Activated T-cell treated with anti-CD3 and anti-CD28 coated beads, Interleukin-2, amount 50 U/mL, for 4 hours (primary cell): ENCODE measurements around the gene ACD. TPM values are rescaled to one million over a fixed set of nuclear protein-coding genes. Genes with fewer than 3 reads are reported as not detected.

Experiments
- ATAC-seq, 2 donors: fragments of 200-7000 bp; cut with Tn5 transposase; one replicate each; pipeline ENCODE4 v1.10.0; 2021
- DNase-seq: peaks from one replicate; pipeline ENCODE4 v3.0.0-alpha.2; 2020
- H3K27me3 Mint-ChIP-seq: one replicate; pipeline ENCODE4 v1.8.0; 2021; ENCODE audit warnings: low read depth, mixed read lengths
- H3K36me3 Mint-ChIP-seq: one replicate; pipeline ENCODE4 v1.8.0; 2022; ENCODE audit warnings: mixed read lengths; ENCODE audit not compliant: insufficient read depth
- H3K4me1 Mint-ChIP-seq: one replicate; pipeline ENCODE4 v1.8.0; 2021; ENCODE audit warnings: low read depth, mixed read lengths
- H3K4me3 Mint-ChIP-seq: one replicate; pipeline ENCODE4 v1.8.0; 2021; ENCODE audit warnings: mild to moderate bottlenecking, moderate library complexity, mixed read lengths
- H3K9me3 Mint-ChIP-seq: one replicate; pipeline ENCODE4 v1.8.0; 2021; ENCODE audit warnings: mixed read lengths
- total RNA-seq, 3 donors: library from RNA; stranded (reverse); gene quantifications; one replicate each; pipeline ENCODE4 v1.2.1, GENCODE V29; 2021

The ACD gene
- total RNA-seq, 3 donors from 2014 or later = 87.5 to 89.7 (median 89.4) TPM

- no peaks in the 10 kb centered on the region for H3K4me1 Mint-ChIP-seq
- ATAC-seq (no peak), DNase-seq (no peak)
- H3K36me3 Mint-ChIP-seq = peaks cover 27% of the 10 kb centered on the region
- no peaks in the 10 kb centered on the region for H3K27me3 Mint-ChIP-seq
- H3K4me3 Mint-ChIP-seq = no peak overlapping the region
- H3K9me3 Mint-ChIP-seq = no peaks in the 10 kb centered on the region
Measured at GRCh38 chr16:67632415-67633172, 27.5 kb downstream of the ACD start.

GRCh38 chr16:67628216-67628615, 31.8 kb downstream of the ACD start:
- H3K27me3 Mint-ChIP-seq = no peaks in the 10 kb centered on the region
- H3K9me3 Mint-ChIP-seq = no peaks in the 10 kb centered on the region
- peaks cover 31% of the 10 kb centered on the region for H3K36me3 Mint-ChIP-seq
- no peak for DNase-seq
- ATAC-seq = no peak
- H3K4me1 Mint-ChIP-seq = no peaks in the 10 kb centered on the region
- H3K4me3 Mint-ChIP-seq = no peak overlapping the region

GRCh38 chr16:67613808-67614207, 46.3 kb downstream of the ACD start:
- H3K27me3 Mint-ChIP-seq = no peaks in the 10 kb centered on the region
- DNase-seq (no peak), ATAC-seq (no peak)
- no peak overlapping the region for H3K4me3 Mint-ChIP-seq
- no peaks in the 10 kb centered on the region for H3K4me1 Mint-ChIP-seq
- H3K9me3 Mint-ChIP-seq = no peaks in the 10 kb centered on the region
- H3K36me3 Mint-ChIP-seq = peaks cover 24% of the 10 kb centered on the region

- Mint-ChIP-seq H3K27me3 (no peaks in the 10 kb centered on the region), H3K4me1 (peaks cover 16% of the 10 kb centered on the region), H3K9me3 (no peaks in the 10 kb centered on the region), H3K36me3 (peaks cover 11% of the 10 kb centered on the region), H3K4me3 (no peak overlapping the region)
- ATAC-seq = peak; percentile 72 to 73
- DNase-seq = no peak
Measured at GRCh38 chr16:67608364-67608763, 51.7 kb downstream of the ACD start.

Other genes starting within 250 kb of the ACD start
- under 1 TPM; 0.61 to 0.99 (median 0.79) TPM for gene ZDHHC1, start 243.8 kb downstream of the ACD start, total RNA-seq
- 1 to 10 TPM; 3.9 to 6.1 (median 5.2) TPM for gene HSD11B2, start 229.1 kb downstream of the ACD start, total RNA-seq
- gene ATP6V0D1, start 179.1 kb downstream of the ACD start, total RNA-seq = 10 to 100 TPM; 36.0 to 49.1 (median 44.5) TPM
- gene AGRP, start 176.7 kb downstream of the ACD start, total RNA-seq = not detected
- gene RIPOR1, start 131.4 kb downstream of the ACD start, total RNA-seq = 10 to 100 TPM; 17.9 to 26.2 (median 18.0) TPM
- 10 to 100 TPM; 53.7 to 59.3 (median 54.0) TPM for gene CTCF, start 97.7 kb downstream of the ACD start, total RNA-seq
- gene CARMIL2, start 15.1 kb downstream of the ACD start, total RNA-seq = 100 to 1,000 TPM; 204 to 221 (median 207) TPM
- gene PARD6A, start 700 bp upstream of the ACD start, total RNA-seq = 10 to 100 TPM; 12.0 to 12.5 (median 12.5) TPM
- gene ENKD1, start 6.5 kb upstream of the ACD start, total RNA-seq = 10 to 100 TPM; 13.9 to 16.7 (median 14.1) TPM
- under 1 TPM; 0.35 to 0.63 (median 0.46) TPM for gene C16orf86, start 6.6 kb upstream of the ACD start, total RNA-seq
- 10 to 100 TPM; 17.3 to 22.0 (median 20.2) TPM for gene GFOD2, start 59.1 kb upstream of the ACD start, total RNA-seq
- 10 to 100 TPM; 17.2 to 17.9 (median 17.8) TPM for gene RANBP10, start 146.3 kb upstream of the ACD start, total RNA-seq
- gene TSNAXIP1, start 146.6 kb upstream of the ACD start, total RNA-seq = 1 to 10 TPM in 2 of 3 donors, under 1 TPM in 1; 0.79 to 1.4 (median 1.3) TPM
- 10 to 100 TPM; 42.1 to 51.4 (median 43.1) TPM for gene THAP11, start 182.1 kb upstream of the ACD start, total RNA-seq
- 100 to 1,000 TPM; 170 to 182 (median 182) TPM for gene NUTF2, start 186.7 kb upstream of the ACD start, total RNA-seq
- 10 to 100 TPM; 40.4 to 52.0 (median 46.3) TPM for gene CENPT, start 187.4 kb upstream of the ACD start, total RNA-seq
- 100 to 1,000 TPM; 114 to 124 (median 120) TPM for gene EDC4, start 212.8 kb upstream of the ACD start, total RNA-seq
- not detected for gene NRN1L, start 224.6 kb upstream of the ACD start, total RNA-seq
- gene PSKH1, start 233.0 kb upstream of the ACD start, total RNA-seq = 10 to 100 TPM; 10.4 to 14.6 (median 10.9) TPM